Activated gamma-delta T cell (primary cell): ENCODE data around the gene TRMT2A.

Source experiments
- DNase-seq: peaks from one replicate; lab custom pipeline; 2025; lab: John Stamatoyannopoulos, UW

TRMT2A gene

DNA sequence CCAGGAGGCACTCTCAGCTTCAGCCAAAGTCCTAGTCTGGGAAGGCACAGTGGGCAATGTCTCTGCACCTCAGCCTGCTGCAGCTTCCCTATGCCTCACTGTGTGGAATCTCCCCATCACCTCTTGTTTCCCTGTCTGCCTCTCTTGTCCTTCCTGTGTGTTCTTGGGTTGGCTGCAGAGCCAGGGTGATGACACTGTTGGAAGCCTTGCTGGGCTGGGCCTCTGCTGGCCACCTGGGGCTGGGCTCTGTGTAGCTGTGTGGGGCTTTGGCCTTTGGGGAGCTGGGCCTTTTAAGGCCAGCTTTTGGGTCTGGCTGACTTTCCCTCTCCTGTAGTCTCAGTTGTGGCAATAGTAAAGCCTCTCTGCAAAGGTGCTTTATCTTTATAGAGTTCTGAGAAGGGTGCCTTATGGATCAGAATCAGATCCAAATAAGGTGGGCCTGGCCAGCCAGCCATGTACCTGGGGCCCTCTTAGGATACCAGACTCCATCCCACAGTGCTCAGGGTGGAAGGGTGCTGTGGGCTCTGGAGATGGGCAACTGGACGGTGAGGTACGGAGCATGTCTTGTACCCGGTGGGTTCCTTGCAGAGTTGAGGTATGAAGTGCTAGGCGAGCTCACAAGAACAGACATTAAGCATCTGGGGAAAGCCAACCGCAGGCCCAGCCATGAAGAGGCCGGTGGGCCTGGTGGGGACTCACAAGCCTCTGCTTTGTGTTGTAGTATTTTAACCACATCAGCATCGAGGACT, 11.4 kb downstream of the TRMT2A start:
- no peak for DNase-seq

GRCh38 chr22:20102203-20102780, 14.7 kb downstream of the TRMT2A start:
- no peak for DNase-seq

DNA sequence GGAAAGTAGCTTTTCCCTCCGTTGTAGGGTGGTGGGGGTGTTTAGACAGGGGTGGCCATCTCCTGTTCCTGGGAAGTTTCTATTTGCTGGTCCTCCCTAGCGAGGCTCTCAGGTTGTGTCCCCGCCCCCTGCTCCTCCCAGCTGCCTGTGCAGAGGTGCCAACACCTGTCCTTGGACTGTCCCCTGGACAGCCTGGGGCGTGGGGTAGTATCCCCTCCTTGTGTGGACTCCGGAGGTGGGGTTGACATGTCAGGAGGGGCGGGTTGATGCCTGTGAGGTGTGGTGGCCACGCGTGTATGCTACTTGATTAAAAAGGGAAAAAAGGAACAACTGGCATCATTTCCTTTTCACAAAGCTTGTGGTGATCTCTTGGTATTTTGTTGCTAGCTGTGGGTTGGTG, 15.4 kb downstream of the TRMT2A start:
- DNase-seq, result no peak

- no peak for DNase-seq
Observed at GRCh38 chr22:20099099-20099711, 17.8 kb downstream of the TRMT2A start.

GRCh38 chr22:20096574-20097420, 20.2 kb downstream of the TRMT2A start:
- DNase-seq, result no peak

DNA sequence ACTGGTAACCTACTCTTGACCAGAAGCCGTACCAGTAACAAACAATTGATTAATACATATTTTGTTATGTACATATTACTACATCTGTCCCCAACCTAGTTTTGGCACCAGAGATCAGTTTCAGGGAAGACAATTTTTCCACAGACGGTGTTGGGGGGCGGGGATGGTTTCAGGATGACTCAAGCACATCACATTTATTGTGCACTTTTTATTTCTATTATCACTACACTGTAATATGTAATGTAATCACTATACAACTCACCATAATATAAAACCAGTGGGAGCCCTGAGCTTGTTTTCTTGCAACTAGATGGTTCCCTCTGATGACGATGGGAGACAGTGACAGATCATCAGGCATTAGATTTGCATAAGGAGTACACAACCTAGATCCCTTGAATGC, 21.5 kb downstream of the TRMT2A start:
- no peak for DNase-seq

GRCh38 chr22:20094197-20094807, 22.7 kb downstream of the TRMT2A start:
- no peak for DNase-seq

GRCh38 chr22:20093418-20094196, 23.4 kb downstream of the TRMT2A start:
- DNase-seq, result no peak

GRCh38 chr22:20092477-20092854, 24.6 kb downstream of the TRMT2A start:
- DNase-seq, result no peak

GRCh38 chr22:20091690-20092476, 25.1 kb downstream of the TRMT2A start:
- DNase-seq, result no peak

- no peak for DNase-seq
Observed at GRCh38 chr22:20090730-20091240, 26.2 kb downstream of the TRMT2A start.

- no peak for DNase-seq
Observed at GRCh38 chr22:20089977-20090729, 26.9 kb downstream of the TRMT2A start.

DNA sequence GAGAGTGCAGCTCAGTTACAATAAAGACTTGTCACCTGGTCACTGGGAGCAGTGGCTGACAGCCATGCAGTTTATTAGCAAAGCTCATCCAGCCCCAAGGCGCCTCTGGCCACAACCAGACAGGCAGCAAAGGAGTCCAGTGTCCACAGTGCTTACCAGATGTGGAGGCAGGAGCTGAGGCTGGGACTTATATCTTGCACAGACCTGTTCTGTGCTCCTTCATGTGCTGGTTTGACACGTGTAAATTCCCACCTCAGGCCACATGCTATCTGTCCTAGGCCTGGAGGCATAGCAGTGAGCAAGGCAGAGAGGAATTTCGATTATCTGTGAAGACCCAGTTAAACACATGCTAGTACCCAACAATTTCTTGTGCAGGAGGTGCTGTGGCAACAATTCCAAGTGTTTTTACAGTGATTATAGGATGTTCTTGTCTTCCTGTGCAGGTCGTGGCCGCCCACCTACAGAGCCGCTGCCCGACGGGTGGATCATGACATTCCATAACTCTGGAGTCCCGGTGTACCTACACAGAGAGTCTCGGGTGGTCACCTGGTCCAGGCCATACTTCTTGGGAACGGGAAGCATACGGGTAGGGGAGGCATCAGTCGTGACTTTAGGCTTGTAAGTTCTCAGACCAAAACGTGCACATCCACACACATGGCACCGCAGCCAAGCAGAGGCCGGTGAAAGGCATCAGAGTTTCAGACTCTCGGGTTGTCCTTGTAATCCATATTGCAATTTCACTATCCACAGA, 27.6 kb downstream of the TRMT2A start:
- no peak for DNase-seq

- no peak for DNase-seq
Observed at GRCh38 chr22:20088263-20088648, 28.8 kb downstream of the TRMT2A start.

DNA sequence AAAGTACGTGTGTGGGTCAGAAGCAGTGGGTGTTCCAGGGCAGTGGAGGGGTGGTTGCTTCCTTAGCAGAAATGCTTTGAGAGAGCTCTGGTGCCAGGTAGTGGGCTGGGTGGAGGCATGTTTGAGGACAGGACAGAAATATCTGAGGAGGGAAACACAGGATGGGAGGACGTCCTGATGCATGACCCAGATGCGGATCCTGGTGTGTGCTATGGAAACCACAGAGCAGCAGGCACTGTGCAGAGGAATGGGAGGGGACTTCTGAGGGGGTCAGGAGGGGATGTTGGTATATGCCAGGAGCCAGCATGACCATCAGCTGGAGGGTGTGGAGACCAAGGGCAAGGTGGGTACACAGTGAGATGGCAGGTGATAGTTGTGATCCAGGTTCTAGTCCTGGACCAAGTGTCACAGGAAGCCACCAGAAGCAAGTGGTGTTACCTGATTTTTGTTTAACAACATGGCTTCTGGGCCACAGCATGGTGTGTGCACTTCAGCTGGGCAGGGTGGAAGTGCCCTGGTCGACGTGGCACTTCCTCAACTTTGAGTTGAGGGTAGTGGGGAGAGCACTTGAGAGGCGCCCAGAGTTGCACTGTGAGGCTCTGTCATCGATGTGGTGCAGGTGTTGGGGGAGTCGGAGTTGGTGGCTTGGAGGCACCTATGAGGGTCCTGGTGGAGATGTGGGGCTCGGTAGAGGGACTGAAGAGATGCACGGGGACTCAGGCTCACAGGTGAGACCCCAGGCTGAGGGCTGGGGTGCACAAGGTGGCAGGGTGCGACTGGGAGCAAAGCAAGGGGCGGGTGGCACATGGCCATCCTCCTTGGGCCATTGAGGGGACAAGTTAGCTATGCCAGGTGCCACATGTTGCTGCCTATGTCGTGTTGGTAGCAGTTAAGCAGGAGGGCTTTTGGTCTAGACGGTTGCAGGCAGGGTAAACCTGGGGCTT, 29.4 kb downstream of the TRMT2A start:
- DNase-seq, result no peak

- no peak for DNase-seq
Observed at GRCh38 chr22:20086763-20087162, 30.3 kb downstream of the TRMT2A start.

DNA sequence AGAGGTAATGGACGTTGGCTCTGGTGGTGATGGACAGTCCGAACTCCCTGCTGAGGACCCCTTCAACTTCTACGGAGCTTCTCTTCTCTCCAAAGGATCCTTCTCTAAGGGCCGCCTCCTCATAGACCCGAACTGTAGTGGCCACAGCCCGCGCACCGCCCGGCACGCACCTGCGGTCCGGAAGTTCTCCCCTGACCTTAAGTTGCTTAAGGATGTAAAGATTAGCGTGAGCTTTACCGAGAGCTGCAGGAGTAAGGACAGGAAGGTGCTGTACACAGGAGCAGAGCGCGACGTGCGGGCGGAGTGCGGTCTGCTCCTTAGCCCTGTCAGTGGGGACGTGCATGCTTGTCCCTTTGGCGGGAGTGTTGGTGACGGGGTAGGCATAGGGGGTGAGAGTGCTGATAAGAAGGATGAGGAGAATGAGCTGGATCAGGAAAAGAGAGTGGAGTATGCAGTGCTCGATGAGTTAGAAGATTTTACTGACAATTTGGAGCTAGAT, 30.9 kb downstream of the TRMT2A start:
- no peak for DNase-seq
